Parathyroid adenoma (tissue), 2 donors: ENCODE measurements around the gene SSMEM1.
"Not testable (repeated sequence)": the region's sequence is repeated elsewhere in the genome, so short reads cannot be mapped to it uniquely, and the experiment has no call there.

Experiments used
- H2AFZ ChIP-seq: fragments of 300-600 bp; sonication (generic); one replicate; pipeline ENCODE4 v1.7.0; 2017; ENCODE audit warnings: antibody characterized with exemption, mild to moderate bottlenecking
- H3K27ac ChIP-seq: fragments of 300-600 bp; sonication (generic); one replicate; pipeline ENCODE4 v1.7.0; 2017
- H3K27me3 ChIP-seq: fragments of 300-600 bp; sonication (generic); one replicate; pipeline ENCODE4 v1.7.0; 2017; ENCODE audit warnings: low read length; ENCODE audit not compliant: control insufficient read depth, insufficient read depth
- H3K36me3 ChIP-seq: fragments of 300-600 bp; sonication (generic); one replicate; pipeline ENCODE4 v1.7.0; 2017; ENCODE audit warnings: low read length; ENCODE audit not compliant: control insufficient read depth, insufficient read depth
- H3K4me1 ChIP-seq: fragments of 300-600 bp; sonication (generic); one replicate; pipeline ENCODE4 v1.7.0; 2017; ENCODE audit warnings: control low read depth
- H3K4me2 ChIP-seq: fragments of 300-600 bp; sonication (generic); one replicate; pipeline ENCODE4 v1.7.0; 2017; ENCODE audit warnings: low read length
- H3K4me3 ChIP-seq: fragments of 300-600 bp; sonication (generic); one replicate; pipeline ENCODE4 v1.7.0; 2017; ENCODE audit warnings: low read depth, low read length
- H3K79me2 ChIP-seq: fragments of 300-600 bp; sonication (generic); one replicate; pipeline ENCODE4 v1.7.0; 2017; ENCODE audit warnings: control low read depth
- H3K9ac ChIP-seq: fragments of 300-600 bp; sonication (generic); one replicate; pipeline ENCODE4 v1.7.0; 2017; ENCODE audit warnings: mild to moderate bottlenecking
- H3K9me3 ChIP-seq: fragments of 300-600 bp; sonication (generic); one replicate; pipeline ENCODE4 v1.7.0; 2017; ENCODE audit warnings: low read length; ENCODE audit not compliant: control insufficient read depth
- TF ChIP-seq, protein P1 (sequence below): fragments of 300-600 bp; sonication (generic); IDR thresholded peaks from one replicate; pipeline ENCODE4 v1.7.0; 2017; ENCODE audit warnings: antibody characterized with exemption, mild to moderate bottlenecking
- donor health status: primary hyperparathyroidism.

Gene SSMEM1

GRCh38 chr7:130178251-130178650, 29.4 kb upstream of the SSMEM1 start:
- H3K4me2 ChIP-seq: no peak overlapping the region
- H3K9ac ChIP-seq: no peak overlapping the region
- H3K79me2 ChIP-seq: no peaks in the 10 kb centered on the region
- H3K4me3 ChIP-seq: no peak overlapping the region
- H3K4me1 ChIP-seq: no peaks in the 10 kb centered on the region
- no peaks in the 10 kb centered on the region for H3K36me3 ChIP-seq
- H3K9me3 ChIP-seq: no peaks in the 10 kb centered on the region
- no peaks in the 10 kb centered on the region for H3K27me3 ChIP-seq
- no peak overlapping the region for H3K27ac ChIP-seq
- no peak overlapping the region for H2AFZ ChIP-seq
- TF ChIP-seq, protein P1, sequence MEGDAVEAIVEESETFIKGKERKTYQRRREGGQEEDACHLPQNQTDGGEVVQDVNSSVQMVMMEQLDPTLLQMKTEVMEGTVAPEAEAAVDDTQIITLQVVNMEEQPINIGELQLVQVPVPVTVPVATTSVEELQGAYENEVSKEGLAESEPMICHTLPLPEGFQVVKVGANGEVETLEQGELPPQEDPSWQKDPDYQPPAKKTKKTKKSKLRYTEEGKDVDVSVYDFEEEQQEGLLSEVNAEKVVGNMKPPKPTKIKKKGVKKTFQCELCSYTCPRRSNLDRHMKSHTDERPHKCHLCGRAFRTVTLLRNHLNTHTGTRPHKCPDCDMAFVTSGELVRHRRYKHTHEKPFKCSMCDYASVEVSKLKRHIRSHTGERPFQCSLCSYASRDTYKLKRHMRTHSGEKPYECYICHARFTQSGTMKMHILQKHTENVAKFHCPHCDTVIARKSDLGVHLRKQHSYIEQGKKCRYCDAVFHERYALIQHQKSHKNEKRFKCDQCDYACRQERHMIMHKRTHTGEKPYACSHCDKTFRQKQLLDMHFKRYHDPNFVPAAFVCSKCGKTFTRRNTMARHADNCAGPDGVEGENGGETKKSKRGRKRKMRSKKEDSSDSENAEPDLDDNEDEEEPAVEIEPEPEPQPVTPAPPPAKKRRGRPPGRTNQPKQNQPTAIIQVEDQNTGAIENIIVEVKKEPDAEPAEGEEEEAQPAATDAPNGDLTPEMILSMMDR: no peak

GRCh38 chr7:130179631-130180030, 28.0 kb upstream of the SSMEM1 start:
- H3K36me3 ChIP-seq: no peaks in the 10 kb centered on the region

DNA sequence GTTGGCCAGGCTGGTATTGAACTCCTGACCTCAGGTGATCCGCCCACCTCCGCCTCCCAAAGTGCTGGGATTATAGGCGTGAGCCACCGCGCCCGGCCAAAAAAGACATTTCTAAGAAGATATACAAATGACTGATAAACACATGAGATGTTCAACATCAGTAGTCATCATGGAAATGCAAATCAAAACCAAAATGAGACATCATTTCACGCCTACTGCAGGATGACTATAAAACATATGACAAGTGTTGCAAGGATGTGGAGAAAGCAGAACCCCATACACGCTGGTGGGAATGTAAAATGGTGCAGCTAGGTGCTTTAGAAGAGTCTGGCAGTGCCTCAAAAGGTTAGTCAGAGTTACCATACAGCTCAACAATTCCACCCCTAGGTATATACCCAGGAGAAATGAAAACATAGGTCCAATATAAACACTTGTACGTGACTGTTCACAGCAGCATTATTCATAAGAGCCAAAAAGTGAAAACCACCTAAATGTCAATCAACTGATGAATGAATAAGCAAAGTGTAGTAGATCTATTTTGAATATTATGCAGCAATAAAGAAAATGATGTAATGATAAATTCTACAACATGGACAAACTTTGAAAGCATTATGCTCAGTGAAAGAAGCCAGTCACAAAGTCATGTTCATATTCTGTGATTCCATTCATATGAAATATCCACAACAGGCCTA, 26.9 kb upstream of the SSMEM1 start:
- no peaks in the 10 kb centered on the region for H3K79me2 ChIP-seq

More at GRCh38 chr7:130179631-130180030, 28.0 kb upstream of the SSMEM1 start:
- Histone ChIP-seq H2AFZ (no peak overlapping the region), H3K4me1 (no peaks in the 10 kb centered on the region), H3K27ac (no peak overlapping the region), H3K4me2 (no peak overlapping the region), H3K79me2 (no peaks in the 10 kb centered on the region), H3K9me3 (no peaks in the 10 kb centered on the region), H3K9ac (no peak overlapping the region), H3K27me3 (no peaks in the 10 kb centered on the region), H3K4me3 (no peak overlapping the region)
- TF ChIP-seq, protein P1: no peak

GRCh38 chr7:130181263-130181605, 26.4 kb upstream of the SSMEM1 start:
- Histone ChIP-seq H3K4me2 (no peak overlapping the region), H3K27ac (no peak overlapping the region), H3K4me1 (no peaks in the 10 kb centered on the region), H3K9ac (no peak overlapping the region), H3K4me3 (no peak overlapping the region), H3K27me3 (no peaks in the 10 kb centered on the region), H3K36me3 (no peaks in the 10 kb centered on the region), H3K79me2 (no peaks in the 10 kb centered on the region), H3K9me3 (no peaks in the 10 kb centered on the region), H2AFZ (no peak overlapping the region)
- TF ChIP-seq, protein P1: no peak

More for the DNA sequence above, 26.9 kb upstream of the SSMEM1 start:
- Histone ChIP-seq H3K4me2 (no peak overlapping the region), H3K9ac (no peak overlapping the region), H3K4me3 (no peak overlapping the region), H3K4me1 (no peaks in the 10 kb centered on the region), H3K27ac (no peak overlapping the region), H2AFZ (no peak overlapping the region), H3K27me3 (no peaks in the 10 kb centered on the region), H3K36me3 (no peaks in the 10 kb centered on the region), H3K9me3 (no peaks in the 10 kb centered on the region)
- TF ChIP-seq, protein P1: no peak

GRCh38 chr7:130182990-130183389, 24.7 kb upstream of the SSMEM1 start:
- no peaks in the 10 kb centered on the region for H3K36me3 ChIP-seq
- H3K9me3 ChIP-seq: no peaks in the 10 kb centered on the region
- H3K4me3 ChIP-seq: no peak overlapping the region
- TF ChIP-seq, protein P1: no peak
- no peaks in the 10 kb centered on the region for H3K4me1 ChIP-seq
- H2AFZ ChIP-seq: no peak overlapping the region
- H3K9ac ChIP-seq: no peak overlapping the region
- no peaks in the 10 kb centered on the region for H3K27me3 ChIP-seq
- no peak overlapping the region for H3K27ac ChIP-seq
- no peak overlapping the region for H3K4me2 ChIP-seq
- H3K79me2 ChIP-seq: peaks cover 2% of the 10 kb centered on the region

- not testable (repeated sequence) for H3K27ac ChIP-seq, H2AFZ ChIP-seq, H3K36me3 ChIP-seq, H3K4me3 ChIP-seq, H3K9ac ChIP-seq, H3K79me2 ChIP-seq, H3K9me3 ChIP-seq, H3K4me1 ChIP-seq, H3K4me2 ChIP-seq, H3K27me3 ChIP-seq
Observed at GRCh38 chr7:130184349-130184748, 23.3 kb upstream of the SSMEM1 start.
